Epithelial cell of esophagus (primary cell): ENCODE results near the gene LSMEM2.
"Not testable (repeated sequence)": the region's sequence is repeated elsewhere in the genome, so short reads cannot be mapped to it uniquely, and the experiment has no call there.

Experiments used
- DNase-seq: peaks from one replicate; pipeline ENCODE4 v3.0.0; 2010; ENCODE audit warnings: low read depth
- H3K4me3 ChIP-seq: 2 replicates; pipeline ENCODE4 v1.5.1; 2011; ENCODE audit warnings: mild to moderate bottlenecking, low read length, control low read depth
- TF ChIP-seq, protein P1 (sequence below): IDR thresholded peaks from 2 replicates; pipeline ENCODE4 v1.5.1; 2011; ENCODE audit warnings: low read depth, mild to moderate bottlenecking, low read length, control low read depth, inconsistent platforms; ENCODE audit not compliant: insufficient read depth; ENCODE audit errors: missing control alignments

The LSMEM2 gene

DNA sequence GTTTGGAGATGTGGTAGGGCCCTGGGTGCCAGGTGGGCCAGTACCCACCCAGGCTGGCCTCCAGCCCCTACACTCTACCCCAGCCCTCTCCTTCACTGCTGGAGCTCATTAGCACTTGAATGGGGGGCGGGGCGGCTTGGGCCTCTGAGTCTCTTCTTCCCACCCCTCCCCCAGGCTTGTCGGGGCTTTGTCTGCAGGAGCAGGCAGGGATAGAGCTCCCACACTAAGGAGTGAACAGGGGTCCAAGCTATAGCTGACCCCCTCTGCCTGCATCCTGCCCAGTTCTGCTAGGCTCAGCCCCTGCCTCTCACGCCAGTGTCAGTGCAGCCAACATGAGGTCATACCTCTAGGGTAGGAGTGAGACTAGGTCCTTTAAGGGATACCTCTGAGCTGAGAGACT lies 37.7 kb upstream of the LSMEM2 start:
- DNase-seq = no peak
- no peak overlapping the region for H3K4me3 ChIP-seq
- TF ChIP-seq, protein P1, sequence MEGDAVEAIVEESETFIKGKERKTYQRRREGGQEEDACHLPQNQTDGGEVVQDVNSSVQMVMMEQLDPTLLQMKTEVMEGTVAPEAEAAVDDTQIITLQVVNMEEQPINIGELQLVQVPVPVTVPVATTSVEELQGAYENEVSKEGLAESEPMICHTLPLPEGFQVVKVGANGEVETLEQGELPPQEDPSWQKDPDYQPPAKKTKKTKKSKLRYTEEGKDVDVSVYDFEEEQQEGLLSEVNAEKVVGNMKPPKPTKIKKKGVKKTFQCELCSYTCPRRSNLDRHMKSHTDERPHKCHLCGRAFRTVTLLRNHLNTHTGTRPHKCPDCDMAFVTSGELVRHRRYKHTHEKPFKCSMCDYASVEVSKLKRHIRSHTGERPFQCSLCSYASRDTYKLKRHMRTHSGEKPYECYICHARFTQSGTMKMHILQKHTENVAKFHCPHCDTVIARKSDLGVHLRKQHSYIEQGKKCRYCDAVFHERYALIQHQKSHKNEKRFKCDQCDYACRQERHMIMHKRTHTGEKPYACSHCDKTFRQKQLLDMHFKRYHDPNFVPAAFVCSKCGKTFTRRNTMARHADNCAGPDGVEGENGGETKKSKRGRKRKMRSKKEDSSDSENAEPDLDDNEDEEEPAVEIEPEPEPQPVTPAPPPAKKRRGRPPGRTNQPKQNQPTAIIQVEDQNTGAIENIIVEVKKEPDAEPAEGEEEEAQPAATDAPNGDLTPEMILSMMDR = no peak

DNA sequence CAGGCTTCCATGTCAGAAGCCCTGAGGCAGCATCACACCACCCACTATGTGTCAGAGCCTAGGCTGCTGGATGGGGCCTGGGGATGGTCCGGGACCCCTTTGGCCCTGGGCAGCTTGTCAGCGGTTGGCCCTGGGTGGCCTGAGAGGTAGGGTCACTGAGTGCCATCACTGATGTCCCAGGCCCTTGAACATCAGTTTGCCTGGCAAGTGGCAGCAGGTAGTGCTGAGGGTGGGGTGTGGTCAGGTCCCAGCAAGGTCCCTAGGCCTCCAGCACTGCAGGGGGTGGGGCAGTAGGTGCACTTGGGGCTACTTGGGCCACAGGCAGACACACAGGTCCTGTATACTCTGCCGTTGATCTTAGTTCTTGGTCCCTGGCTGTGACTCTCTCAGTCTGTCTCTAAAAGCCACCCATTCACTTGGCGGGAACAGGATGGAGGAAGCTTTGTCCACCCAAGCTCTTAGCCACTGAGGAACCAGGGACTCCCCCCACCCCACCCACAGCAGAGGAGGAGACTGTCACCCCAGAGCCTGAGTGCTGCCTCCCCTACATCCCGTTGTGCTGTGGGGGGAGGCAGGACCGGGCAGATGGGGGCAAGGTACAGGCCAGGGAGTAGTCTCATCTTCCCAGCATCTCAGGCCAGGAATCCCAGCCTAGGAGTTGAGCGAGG lies 37.0 kb upstream of the LSMEM2 start:
- H3K4me3 ChIP-seq = no peak overlapping the region
- DNase-seq = no peak
- TF ChIP-seq, protein P1 = no peak

DNA sequence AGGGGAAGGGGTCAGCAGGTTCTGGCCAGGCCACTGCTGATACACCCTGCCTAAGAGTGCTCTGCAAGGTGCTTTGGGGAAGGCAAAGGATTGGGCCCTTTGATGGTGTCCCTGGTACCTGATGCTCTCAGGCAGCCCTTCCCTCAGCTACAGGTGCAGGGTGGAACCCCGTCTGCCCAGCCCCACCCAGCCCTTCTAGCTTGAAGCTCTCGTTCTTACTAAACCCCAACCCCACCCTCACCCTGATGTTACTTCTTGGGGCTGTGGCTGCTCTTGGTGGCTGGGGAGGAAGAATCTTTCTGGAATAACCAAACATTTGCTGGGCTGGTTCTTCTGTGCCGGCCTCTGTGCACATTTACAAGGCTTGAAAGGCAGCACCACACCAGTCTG lies 36.5 kb upstream of the LSMEM2 start:
- TF ChIP-seq, protein P1 = no peak
- no peak for DNase-seq
- no peak overlapping the region for H3K4me3 ChIP-seq

DNA sequence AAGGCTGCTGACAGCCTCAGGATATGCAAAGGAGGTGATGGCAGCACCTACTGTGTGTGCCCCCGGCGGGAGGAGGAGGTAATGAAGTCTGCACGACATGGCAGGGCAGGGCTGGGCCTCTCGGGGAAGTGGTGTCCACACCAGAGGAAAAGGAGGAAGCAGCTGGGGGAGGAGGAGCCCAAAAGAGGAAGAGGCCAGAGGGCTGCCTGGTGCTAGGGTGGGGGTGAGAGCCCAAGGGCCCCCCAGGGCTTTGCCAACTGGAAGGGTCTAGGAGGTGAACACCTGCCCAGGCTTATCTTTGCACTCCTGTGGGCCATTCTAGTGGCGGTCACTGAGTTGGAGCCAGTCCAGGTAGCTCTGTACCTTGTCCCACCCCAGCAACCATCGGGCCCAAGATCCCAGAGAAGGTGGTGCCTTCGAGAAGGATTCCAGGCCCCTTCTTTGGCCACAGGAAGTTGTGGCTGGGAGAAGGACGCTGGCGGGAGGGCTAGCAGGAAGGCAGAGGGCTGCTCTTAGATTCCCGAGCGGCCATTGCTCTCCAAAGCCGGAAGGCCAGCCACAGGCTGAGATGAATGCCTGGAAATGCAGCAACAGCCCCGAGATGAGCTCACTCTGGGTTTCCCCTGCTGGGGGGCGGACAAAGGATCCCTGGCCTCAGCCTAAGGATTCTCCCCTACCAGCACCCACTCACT lies 35.9 kb upstream of the LSMEM2 start:
- H3K4me3 ChIP-seq = no peak overlapping the region
- TF ChIP-seq, protein P1 = no peak
- DNase-seq = peak; percentile 58

DNA sequence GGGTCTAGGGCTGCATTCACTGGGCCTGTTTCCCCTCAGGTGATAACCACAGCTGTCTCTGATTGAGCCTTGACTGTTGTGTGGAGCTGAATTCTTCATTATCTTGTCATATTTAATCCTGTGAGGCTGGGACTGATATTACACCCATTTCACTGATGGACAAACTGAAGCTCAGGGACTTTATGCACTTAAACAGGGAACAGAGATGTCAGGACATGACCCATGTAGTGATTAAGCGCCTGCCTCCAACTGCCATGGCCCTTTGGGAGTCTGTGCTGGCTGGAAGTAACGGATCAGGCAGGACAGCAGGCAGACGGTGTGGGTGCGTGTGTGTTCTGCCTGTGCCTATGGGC lies 35.4 kb upstream of the LSMEM2 start:
- no peak for DNase-seq
- TF ChIP-seq, protein P1 = no peak
- H3K4me3 ChIP-seq = no peak overlapping the region

DNA sequence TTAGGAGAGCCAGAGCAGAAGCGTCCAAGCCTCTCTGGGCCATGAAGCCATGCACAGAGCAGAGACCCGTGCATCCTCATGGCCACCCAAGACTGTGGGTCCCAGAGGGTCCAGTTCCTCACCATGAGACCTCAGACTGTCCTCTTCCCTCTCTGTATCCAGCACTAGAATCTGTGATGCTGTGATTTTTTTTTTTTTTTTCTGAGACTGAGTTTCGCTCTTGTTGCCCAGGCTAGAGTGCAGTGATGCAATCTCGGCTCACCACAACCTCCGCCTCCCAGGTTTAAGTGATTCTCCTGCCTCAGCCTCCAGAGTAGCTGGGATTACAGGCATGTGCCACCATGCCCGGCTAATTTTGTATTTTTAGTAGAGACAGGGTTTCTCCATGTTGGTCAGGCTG lies 34.1 kb upstream of the LSMEM2 start:
- not testable (repeated sequence) for H3K4me3 ChIP-seq, DNase-seq

DNA sequence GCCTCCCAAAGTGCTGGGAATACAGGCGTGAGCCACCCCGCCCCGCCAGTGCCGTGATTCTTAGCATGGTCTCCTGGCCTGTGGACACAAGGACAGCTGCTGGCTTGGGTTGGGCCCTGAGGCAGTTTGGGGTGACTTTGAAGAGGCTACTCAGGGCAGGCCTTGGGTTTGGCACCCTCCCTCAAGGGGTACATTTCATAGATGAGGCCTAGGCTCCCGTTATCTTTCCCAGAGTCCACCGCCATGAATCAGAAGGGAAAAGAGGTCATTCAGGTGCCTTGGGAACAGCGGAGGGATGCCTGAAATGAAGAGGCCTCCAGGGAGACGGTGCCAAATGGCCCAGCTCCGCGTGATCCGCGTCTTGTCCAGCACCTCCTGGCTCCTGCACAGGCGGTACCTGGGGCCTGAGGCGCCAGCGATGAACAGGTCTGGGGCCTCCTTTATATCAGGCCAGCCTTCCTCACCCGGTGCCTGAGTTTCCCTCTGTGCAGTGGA lies 33.6 kb upstream of the LSMEM2 start:
- DNase-seq = no peak
- no peak overlapping the region for H3K4me3 ChIP-seq
- TF ChIP-seq, protein P1 = no peak
